Esophagus squamous epithelium (tissue), 4 donors: ENCODE results near the gene C20orf141.

ENCODE experiments used
- POLR2A ChIP-seq, 4 donors: fragments of 450-650 bp; IDR thresholded peaks; one replicate each; pipeline ENCODE4 v1.6.1; 2017; ENCODE audit warnings: antibody characterized with exemption in 4 of 4, mild to moderate bottlenecking in 4 of 4, moderate library complexity in 3 of 4
- TF ChIP-seq, protein P1 (sequence below), 6 experiments: fragments of 450-650 bp in 4 of 6; fragments of 200-600 bp in 2 of 6; sonication (generic) in 2 of 6; IDR thresholded peaks; one replicate each; pipeline ENCODE4 v1.5.1; 2016 to 2019; ENCODE audit warnings: antibody characterized with exemption in 6 of 6, mild to moderate bottlenecking in 4 of 6, moderate library complexity in 4 of 6

DNA sequence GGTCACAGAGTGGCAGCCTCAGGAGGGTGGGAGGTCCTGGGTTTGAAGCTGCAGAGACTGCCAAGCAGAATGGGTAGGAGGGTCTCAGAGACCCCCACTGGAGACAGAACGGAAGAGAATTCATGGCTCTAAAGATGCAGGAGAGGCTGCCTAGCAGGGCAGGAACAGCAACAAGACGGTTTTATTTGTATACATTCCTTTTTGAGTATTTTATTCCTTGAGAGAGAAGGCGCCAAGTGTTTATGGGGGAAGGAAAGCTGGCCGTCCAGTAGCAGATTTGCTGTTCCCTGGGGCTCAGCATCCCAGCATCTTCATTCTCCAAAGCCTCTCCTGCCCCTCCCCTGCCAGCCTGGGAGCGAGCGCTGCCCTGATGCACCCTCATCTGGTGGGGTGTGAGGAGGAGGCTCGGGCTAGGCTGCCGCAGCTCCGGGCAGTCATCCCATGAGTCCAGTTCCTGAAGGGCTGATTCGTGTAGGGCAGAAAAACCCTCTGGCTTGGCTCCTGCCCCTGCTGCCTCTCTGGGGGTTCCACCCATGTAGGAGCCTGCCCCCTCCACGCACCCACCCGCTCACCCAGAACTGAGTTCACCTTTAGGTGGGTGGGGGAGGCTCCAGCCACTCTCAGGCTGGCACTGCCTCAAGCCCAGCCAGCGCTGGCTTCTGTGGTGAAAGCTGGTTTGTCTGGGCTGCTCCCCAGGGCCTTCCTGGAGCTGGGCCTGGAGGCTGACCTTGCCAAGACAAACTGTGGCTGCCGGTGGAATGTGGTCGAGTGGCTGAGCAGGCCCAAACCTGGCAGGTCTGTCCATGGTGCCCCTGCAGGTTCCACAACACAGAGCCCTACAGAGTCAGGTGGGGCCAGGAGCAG is 46.8 kb upstream of the C20orf141 start:
- TF ChIP-seq, protein P1, sequence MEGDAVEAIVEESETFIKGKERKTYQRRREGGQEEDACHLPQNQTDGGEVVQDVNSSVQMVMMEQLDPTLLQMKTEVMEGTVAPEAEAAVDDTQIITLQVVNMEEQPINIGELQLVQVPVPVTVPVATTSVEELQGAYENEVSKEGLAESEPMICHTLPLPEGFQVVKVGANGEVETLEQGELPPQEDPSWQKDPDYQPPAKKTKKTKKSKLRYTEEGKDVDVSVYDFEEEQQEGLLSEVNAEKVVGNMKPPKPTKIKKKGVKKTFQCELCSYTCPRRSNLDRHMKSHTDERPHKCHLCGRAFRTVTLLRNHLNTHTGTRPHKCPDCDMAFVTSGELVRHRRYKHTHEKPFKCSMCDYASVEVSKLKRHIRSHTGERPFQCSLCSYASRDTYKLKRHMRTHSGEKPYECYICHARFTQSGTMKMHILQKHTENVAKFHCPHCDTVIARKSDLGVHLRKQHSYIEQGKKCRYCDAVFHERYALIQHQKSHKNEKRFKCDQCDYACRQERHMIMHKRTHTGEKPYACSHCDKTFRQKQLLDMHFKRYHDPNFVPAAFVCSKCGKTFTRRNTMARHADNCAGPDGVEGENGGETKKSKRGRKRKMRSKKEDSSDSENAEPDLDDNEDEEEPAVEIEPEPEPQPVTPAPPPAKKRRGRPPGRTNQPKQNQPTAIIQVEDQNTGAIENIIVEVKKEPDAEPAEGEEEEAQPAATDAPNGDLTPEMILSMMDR (IDR thresholded peaks at IDR 0.05), result no peak
- TF ChIP-seq POLR2A (IDR thresholded peaks at IDR 0.05), result no peak
